ENCODE measurements around the gene MTMR3. TPM values are rescaled to one million over a fixed set of nuclear protein-coding genes. Genes with fewer than 3 reads are reported as not detected.
"Not testable (repeated sequence)": the region's sequence is repeated elsewhere in the genome, so short reads cannot be mapped to it uniquely, and the experiment has no call there.

Gene MTMR3
- total RNA-seq = 10 to 100 TPM; 14.5 to 19.2 (median 18.2) TPM
- long read RNA-seq = 0 reads

- intact Hi-C loops (cut with DNase I) = no loop called here
- peak; percentile 32 to 48 (median 40) for TF ChIP-seq CTCF (IDR thresholded peaks at IDR 0.05)
- peak; percentile 63 for TF ChIP-seq POLR2A (IDR thresholded peaks at IDR 0.05)
- 1% methylated on average over 28 of the region's 82 CpGs for WGBS (ENCODE audit: insufficient coverage, low coverage, low lambda C conversion rate, missing lambda C conversion rate)
- Histone ChIP-seq H3K4me3 (peak within 1 kb of the TSS; percentile 74 to 98 (median 97)), H3K4me1 (peaks cover 0 to 38% (median 4%) of the 10 kb centered on the region in 4 donors), H3K9me3 (no peaks in the 10 kb centered on the region), H3K27ac (peak within 1 kb of the TSS; percentile 88 to 97 (median 90)), H3K27me3 (no peaks in the 10 kb centered on the region), H3K36me3 (no peaks in the 10 kb centered on the region)
- DNase-seq (peak; percentile 97), ATAC-seq (peak; percentile 86 to 95 (median 89))
Measured at GRCh38 chr22:29883045-29883774, at the start of gene MTMR3. MTMR3 (plus strand) TSS chr22:29883174; CDS start chr22:29971060, 87,886 bp downstream.

GRCh38 chr22:29833392-29833965 is 49.5 kb upstream of the MTMR3 start:
- WGBS (ENCODE audit: insufficient coverage, low coverage, low lambda C conversion rate, missing lambda C conversion rate) = 93% methylated on average over 6 of the region's 7 CpGs
- ATAC-seq (no peak), DNase-seq (no peak)
- H3K27me3 ChIP-seq = no peaks in the 10 kb centered on the region
- H3K4me3 ChIP-seq = no peak overlapping the region
- H3K9me3 ChIP-seq = no peaks in the 10 kb centered on the region
- intact Hi-C loops (cut with DNase I) = no loop called here
- peaks cover 0 to 31% (median 10%) of the 10 kb centered on the region in 4 donors for H3K4me1 ChIP-seq
- peaks cover 0 to 9% (median 0%) of the 10 kb centered on the region in 4 donors for H3K36me3 ChIP-seq
- no peak overlapping the region for H3K27ac ChIP-seq
- no peak for TF ChIP-seq POLR2A (IDR thresholded peaks at IDR 0.05)
- no peak for TF ChIP-seq CTCF (IDR thresholded peaks at IDR 0.05)

GRCh38 chr22:29834046-29834445 is 48.9 kb upstream of the MTMR3 start:
- no peak overlapping the region for H3K4me3 ChIP-seq
- H3K4me1 ChIP-seq = peaks cover 0 to 31% (median 10%) of the 10 kb centered on the region in 4 donors
- 100% methylated on average over 1 of the region's 1 CpG for WGBS (ENCODE audit: insufficient coverage, low coverage, low lambda C conversion rate, missing lambda C conversion rate)
- no peaks in the 10 kb centered on the region for H3K9me3 ChIP-seq
- no peak overlapping the region for H3K27ac ChIP-seq
- ATAC-seq (no peak), DNase-seq (no peak)
- intact Hi-C loops (cut with DNase I) = no loop called here
- H3K36me3 ChIP-seq = peaks cover 0 to 9% (median 0%) of the 10 kb centered on the region in 4 donors
- no peaks in the 10 kb centered on the region for H3K27me3 ChIP-seq
- no peak for TF ChIP-seq POLR2A (IDR thresholded peaks at IDR 0.05)
- no peak for TF ChIP-seq CTCF (IDR thresholded peaks at IDR 0.05)

- intact Hi-C loops (cut with DNase I); H3K9me3 ChIP-seq; H3K27me3 ChIP-seq; ATAC-seq; H3K27ac ChIP-seq; DNase-seq; H3K36me3 ChIP-seq: not testable (repeated sequence)
- Histone ChIP-seq H3K4me3 (peak overlapping the region in 1 of 3 donors; percentile 73), H3K4me1 (peaks cover 0 to 14% (median 4%) of the 10 kb centered on the region in 4 donors)
- 85% methylated on average over 9 of the region's 18 CpGs for WGBS (ENCODE audit: insufficient coverage, low coverage, low lambda C conversion rate, missing lambda C conversion rate)
Measured at GRCh38 chr22:29836791-29837370, 46.1 kb upstream of the MTMR3 start.

Data from right lobe of liver (tissue), 6 donors.